ENCODE results near the gene PGP. TPM values are rescaled to one million over a fixed set of nuclear protein-coding genes. Genes with fewer than 3 reads are reported as not detected.

PGP gene
- total and polyA plus RNA-seq, 4 donors: 3.4 to 9.9 (median 6.3) TPM

- DNase-seq (ENCODE audit: low spot score): no peak
- H3K27me3 ChIP-seq (ENCODE audit: control insufficient read depth in 4 of 4, insufficient read depth in 4 of 4, low read length in 3 of 4): no peaks in the 10 kb centered on the region
- no peak overlapping the region for H3K9ac ChIP-seq (ENCODE audit: low read depth in 1 of 2, low read length in 2 of 2)
- H3K4me1 ChIP-seq (ENCODE audit: control insufficient read depth in 4 of 4, insufficient read depth in 4 of 4, low read length in 3 of 4): peaks cover 10 to 30% (median 24%) of the 10 kb centered on the region in 4 donors
- no peaks in the 10 kb centered on the region for H3K9me3 ChIP-seq (ENCODE audit: control insufficient read depth in 4 of 4, low read length in 3 of 4)
- H3K36me3 ChIP-seq (ENCODE audit: control insufficient read depth in 4 of 4, insufficient read depth in 3 of 4, low read depth in 1 of 4, low read length in 3 of 4): peaks cover 0 to 51% (median 26%) of the 10 kb centered on the region in 4 donors
- WGBS: 90% methylated on average over 12 of the region's 12 CpGs
- TF ChIP-seq NR2F2 (IDR thresholded peaks at IDR 0.05): no peak
- TF ChIP-seq FOXA2 (IDR thresholded peaks at IDR 0.05): no peak
- no peak for TF ChIP-seq HNF4G (IDR thresholded peaks at IDR 0.05)
- no peak for TF ChIP-seq EGR1 (IDR thresholded peaks at IDR 0.05; ENCODE audit: low read depth in 2 of 2)
- TF ChIP-seq ZBTB33 (IDR thresholded peaks at IDR 0.05): no peak
- no peak for TF ChIP-seq JUND (IDR thresholded peaks at IDR 0.05)
- TF ChIP-seq GABPA (IDR thresholded peaks at IDR 0.05 in 1 of 2, conservative IDR thresholded peaks at IDR 0.05 in 1 of 2): no peak
- H3K27ac ChIP-seq (ENCODE audit: low read depth in 1 of 2, low read length in 2 of 2): no peak overlapping the region
- H3K4me3 ChIP-seq (ENCODE audit: low read depth in 1 of 3, low read length in 3 of 3): no peak overlapping the region
These were observed 14.5 kb upstream of the PGP start for GRCh38 chr16:2229091-2229490.

GRCh38 chr16:2228161-2228824, 13.7 kb upstream of the PGP start:
- no peak overlapping the region for H3K9ac ChIP-seq (ENCODE audit: low read depth in 1 of 2, low read length in 2 of 2)
- DNase-seq (ENCODE audit: low spot score): no peak
- 94% methylated on average over 25 of the region's 25 CpGs for WGBS

More at GRCh38 chr16:2228161-2228824, 13.7 kb upstream of the PGP start:
- TF ChIP-seq ATF3 (IDR thresholded peaks at IDR 0.05) (no peak), ZBTB33 (IDR thresholded peaks at IDR 0.05) (no peak), CTCF (IDR thresholded peaks at IDR 0.05; ENCODE audit: low read depth, low read length, missing input control) (no peak), GABPA (IDR thresholded peaks at IDR 0.05 in 1 of 2, conservative IDR thresholded peaks at IDR 0.05 in 1 of 2) (no peak), JUND (IDR thresholded peaks at IDR 0.05) (no peak), HNF4G (IDR thresholded peaks at IDR 0.05) (no peak)
- Histone ChIP-seq H3K27me3 (ENCODE audit: control insufficient read depth in 4 of 4, insufficient read depth in 4 of 4, low read length in 3 of 4) (no peaks in the 10 kb centered on the region), H3K4me1 (ENCODE audit: control insufficient read depth in 4 of 4, insufficient read depth in 4 of 4, low read length in 3 of 4) (peaks cover 10 to 33% (median 25%) of the 10 kb centered on the region in 4 donors), H3K27ac (ENCODE audit: low read depth in 1 of 2, low read length in 2 of 2) (no peak overlapping the region), H3K9me3 (ENCODE audit: control insufficient read depth in 4 of 4, low read length in 3 of 4) (no peaks in the 10 kb centered on the region), H3K4me3 (ENCODE audit: low read depth in 1 of 3, low read length in 3 of 3) (no peak overlapping the region), H3K36me3 (ENCODE audit: control insufficient read depth in 4 of 4, insufficient read depth in 3 of 4, low read depth in 1 of 4, low read length in 3 of 4) (peaks cover 0 to 43% (median 21%) of the 10 kb centered on the region in 4 donors)
